Activated CD8-positive, alpha-beta memory T cell treated with anti-CD3 and anti-CD28 coated beads, Interleukin-2, amount 50 U/mL, for 24 hours (primary cell): ENCODE data around the gene CDK4.
"Not testable (repeated sequence)": the region's sequence is repeated elsewhere in the genome, so short reads cannot be mapped to it uniquely, and the experiment has no call there.

ENCODE experiments used
- DNase-seq: peaks from one replicate; pipeline ENCODE4 v3.0.0-alpha.2; 2020; ENCODE audit errors: extremely low read depth

The CDK4 gene

DNA sequence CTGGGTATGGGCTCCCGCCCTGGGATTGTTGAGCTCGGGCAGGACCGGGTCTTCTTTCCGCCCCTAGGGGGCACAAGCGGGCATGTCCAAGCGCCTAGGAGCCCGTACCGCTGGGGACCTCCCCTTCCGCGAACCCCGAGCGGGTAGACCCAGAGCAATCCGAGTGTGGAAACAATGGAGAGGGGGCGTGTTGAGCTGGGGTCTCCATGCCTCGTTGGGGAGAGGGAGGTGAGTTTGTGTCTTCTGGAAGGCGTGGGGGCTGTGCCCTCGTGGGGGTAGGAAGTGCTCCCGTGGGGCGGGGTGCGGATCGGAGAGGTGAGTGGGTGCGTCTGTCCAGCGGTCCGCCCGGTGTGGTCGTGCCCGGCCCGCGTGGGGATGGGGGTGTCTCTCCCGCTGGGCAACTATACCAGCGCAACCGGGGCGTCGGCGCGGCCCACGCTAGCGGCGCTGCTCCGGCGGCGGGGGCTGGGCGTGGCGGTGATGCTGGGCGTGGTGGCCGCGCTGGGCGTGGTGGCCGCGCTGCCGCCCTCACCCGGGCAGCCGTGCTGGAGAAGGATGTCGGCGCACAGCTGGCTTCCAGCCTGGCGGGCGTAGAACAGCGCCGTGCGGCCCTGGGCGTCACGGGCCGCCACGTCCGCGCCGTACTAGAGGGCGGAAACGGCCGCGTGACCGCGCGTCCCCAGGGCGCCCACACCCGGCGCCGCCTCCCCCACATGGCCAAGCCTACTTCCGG is 25.8 kb downstream of the CDK4 start:
- no peak for DNase-seq

GRCh38 chr12:57725851-57726150 is 26.3 kb downstream of the CDK4 start:
- DNase-seq: no peak

DNA sequence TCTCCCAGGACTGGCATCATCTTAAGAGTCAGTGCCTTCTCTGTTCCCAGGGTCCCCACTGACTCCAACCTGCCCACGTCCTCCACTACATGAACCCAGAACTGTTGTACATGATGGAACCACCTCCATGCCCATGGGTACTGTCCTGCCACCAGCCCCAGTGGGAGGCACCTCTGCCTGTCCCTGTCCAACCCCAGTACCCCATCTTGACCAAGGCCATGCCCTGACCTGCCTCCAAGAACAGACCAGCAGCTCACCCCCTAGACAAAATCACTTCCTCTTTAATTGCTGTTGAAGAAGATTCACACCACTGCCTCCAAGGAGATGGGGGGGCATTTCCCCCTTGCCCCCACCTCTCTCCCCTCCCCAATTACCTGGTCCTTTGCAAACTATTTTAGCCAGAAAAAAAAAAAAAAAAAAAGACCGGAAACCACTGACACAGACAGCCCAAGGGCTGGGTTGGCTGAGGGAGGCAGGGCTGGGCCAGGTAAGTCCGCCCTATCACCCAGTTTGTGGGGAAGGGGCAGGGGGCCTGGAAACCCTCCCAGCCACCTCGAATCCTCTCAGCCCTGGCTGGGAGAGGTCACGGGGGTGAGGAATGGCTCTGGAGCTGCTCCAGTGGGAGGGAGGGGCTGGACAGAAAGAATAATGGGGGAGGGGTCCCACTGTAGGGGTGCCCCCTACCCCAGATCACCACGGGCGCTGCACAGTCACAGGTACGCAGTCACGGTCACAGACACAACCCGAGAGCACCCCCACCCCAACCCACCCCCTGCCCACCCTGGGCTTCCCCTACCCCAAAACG is 27.0 kb downstream of the CDK4 start:
- DNase-seq: no peak

DNA sequence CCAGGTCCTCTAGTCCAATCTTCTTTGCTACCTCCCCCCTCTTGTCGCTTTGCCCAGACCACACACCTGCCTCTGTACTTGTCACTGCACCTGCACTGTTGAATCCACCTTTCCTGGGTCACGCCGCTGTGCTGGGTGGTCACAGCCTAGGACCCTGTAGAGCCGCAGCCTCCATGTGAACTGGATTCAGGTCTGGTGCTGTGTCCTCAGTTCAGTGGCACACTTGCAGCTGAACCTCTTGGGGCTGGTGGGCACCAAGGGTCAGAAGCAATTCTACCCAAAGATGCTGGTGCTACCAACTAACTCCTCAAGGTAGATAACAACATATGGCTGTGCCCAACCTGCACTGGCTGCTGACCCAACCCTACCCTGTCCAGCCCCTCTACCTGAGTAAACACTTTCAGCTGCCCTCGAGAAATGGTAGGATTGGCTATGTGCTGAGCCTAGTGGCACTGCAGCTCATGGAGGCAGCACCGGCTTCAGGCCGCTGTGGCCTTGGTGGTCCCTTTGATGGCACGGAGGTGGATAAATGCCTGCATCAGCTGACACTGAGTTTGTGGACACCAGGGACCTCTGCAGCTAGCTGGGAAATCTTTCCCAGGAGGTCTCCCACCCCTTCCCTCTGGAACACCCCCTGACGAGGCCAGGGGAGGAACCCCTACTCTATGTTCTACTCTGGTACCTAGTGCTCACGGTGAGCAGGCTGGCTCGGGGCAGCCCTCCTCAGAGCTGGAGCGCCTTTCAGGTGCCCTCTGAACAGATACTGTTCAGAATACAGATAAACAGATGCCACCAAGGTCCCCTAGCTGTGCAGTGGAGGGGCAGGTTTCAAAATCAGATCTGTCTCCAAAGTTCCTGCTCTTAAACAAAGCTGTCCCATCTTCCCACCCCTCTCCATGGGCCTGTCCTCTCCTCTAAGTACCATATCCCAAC is 27.8 kb downstream of the CDK4 start:
- DNase-seq: no peak

GRCh38 chr12:57723630-57723962 is 28.5 kb downstream of the CDK4 start:
- no peak for DNase-seq

- DNase-seq: no peak
Observed at GRCh38 chr12:57722716-57723629, 29.1 kb downstream of the CDK4 start.

GRCh38 chr12:57721846-57722608 is 30.1 kb downstream of the CDK4 start:
- not testable (repeated sequence) for DNase-seq

DNA sequence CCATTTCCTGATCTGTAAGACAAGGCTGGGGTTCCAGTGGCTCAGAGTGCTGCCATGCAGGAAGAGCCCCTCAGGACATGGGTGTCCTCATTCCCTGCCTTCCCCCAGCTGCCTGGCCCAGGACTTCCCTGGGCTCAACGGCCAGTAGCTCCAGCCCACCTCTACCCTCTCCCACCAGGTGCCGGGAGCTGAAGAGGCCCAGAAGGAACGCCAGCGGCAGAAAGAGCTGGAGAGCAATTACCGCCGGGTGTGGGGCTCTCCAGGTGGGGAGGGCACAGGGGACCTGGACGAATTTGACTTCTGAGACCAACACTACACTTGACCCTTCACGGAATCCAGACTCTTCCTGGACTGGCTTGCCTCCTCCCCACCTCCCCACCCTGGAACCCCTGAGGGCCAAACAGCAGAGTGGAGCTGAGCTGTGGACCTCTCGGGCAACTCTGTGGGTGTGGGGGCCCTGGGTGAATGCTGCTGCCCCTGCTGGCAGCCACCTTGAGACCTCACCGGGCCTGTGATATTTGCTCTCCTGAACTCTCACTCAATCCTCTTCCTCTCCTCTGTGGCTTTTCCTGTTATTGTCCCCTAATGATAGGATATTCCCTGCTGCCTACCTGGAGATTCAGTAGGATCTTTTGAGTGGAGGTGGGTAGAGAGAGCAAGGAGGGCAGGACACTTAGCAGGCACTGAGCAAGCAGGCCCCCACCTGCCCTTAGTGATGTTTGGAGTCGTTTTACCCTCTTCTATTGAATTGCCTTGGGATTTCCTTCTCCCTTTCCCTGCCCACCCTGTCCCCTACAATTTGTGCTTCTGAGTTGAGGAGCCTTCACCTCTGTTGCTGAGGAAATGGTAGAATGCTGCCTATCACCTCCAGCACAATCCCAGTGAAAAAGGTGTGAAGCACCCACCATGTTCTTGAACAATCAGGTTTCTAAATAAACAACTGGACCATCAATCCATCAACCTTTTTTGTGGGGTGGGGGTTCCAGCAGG is 31.2 kb downstream of the CDK4 start:
- DNase-seq: no peak

DNA sequence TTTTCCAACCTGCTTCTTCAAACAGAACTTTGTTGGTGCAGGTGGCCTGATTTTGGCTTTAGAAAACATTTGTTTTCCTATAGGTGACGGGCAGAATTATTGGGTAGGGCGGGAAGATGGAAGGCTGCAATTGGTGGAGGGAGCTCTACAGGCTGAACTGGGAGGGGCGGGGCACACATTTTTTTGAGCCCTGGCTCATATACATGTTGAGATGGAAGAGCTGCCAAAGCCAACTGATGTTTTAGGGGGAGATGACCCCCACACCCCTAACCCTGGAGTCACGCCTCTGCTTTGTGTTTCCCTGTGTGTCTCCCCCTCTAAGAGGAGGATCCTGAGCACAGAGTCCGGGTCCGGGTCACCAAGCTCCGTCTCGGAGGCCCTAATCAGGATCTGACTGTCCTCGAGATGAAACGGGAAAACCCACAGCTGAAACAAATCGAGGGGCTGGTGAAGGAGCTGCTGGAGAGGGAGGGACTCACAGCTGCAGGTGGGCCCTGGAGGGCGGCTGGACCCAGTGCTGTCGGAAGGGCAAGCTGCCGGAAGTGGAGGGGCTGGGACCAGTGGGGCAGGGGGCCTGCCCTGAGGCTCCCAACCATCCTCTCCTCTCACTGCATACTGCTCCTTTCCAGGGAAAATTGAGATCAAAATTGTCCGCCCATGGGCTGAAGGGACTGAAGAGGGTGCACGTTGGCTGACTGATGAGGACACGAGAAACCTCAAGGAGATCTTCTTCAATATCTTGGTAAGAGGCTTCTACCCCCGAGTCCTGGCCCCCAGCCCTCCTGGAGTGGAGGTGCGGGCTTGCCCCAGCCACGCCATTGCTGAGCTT is 32.1 kb downstream of the CDK4 start:
- DNase-seq: no peak

DNA sequence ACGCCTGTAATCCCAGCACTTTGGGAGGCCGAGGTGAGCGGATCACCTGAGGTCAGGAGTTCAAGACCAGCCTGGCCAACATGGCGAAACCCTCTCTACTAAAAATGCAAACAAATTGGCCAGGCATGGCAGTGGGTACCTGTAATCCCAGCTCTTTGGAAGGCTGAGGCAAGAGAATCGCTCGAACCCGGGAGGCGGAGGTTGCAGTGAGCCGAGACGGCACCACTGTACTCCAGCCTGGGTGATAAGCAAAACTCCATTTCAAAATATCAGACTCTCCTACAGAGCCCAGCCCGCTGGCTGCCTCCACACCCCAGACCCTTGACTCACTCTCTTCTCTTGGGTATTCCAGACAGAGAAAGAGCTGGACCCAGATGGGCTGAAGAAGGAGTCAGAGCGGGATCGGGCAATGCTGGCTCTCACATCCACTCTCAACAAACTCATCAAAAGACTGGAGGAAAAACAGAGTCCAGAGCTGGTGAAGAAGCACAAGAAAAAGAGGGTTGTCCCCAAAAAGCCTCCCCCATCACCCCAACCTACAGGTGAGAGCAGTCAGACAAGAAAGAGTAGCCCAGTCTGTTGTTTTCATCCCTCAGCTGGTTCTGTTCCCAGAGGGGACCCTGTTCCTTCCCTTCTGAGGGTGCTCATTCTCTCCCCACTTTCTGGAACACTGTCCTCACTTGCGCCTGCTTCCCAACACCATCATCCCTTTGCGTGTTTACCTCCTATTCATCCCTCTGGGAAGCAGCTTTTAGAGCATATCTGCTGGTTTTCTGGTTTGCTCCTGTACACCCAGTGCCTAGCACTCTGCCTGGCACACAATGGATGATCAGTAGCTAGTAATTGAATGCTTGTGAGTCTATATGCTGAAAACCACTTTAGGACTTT is 33.2 kb downstream of the CDK4 start:
- no peak for DNase-seq

GRCh38 chr12:57717846-57718640 is 34.1 kb downstream of the CDK4 start:
- no peak for DNase-seq

- no peak for DNase-seq
Observed at GRCh38 chr12:57717131-57717530, 35.0 kb downstream of the CDK4 start.

DNA sequence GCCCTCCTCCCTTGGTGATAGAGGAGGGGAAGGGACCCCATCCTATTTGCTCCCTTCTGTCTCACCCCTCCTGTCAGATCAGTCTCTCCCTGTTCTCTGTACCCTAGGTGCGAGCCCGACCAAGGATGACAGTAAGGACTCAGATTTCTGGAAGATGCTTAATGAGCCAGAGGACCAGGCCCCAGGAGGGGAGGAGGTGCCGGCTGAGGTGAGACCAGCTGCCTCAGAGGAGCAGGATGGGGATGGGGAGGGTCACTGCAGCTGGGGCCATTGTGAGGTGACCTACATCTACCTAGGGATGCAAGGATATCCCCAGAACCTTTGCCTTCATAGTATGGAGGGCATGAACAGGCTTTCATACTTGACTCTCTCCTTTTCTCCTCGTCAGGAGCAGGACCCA is 35.8 kb downstream of the CDK4 start:
- DNase-seq: no peak

DNA sequence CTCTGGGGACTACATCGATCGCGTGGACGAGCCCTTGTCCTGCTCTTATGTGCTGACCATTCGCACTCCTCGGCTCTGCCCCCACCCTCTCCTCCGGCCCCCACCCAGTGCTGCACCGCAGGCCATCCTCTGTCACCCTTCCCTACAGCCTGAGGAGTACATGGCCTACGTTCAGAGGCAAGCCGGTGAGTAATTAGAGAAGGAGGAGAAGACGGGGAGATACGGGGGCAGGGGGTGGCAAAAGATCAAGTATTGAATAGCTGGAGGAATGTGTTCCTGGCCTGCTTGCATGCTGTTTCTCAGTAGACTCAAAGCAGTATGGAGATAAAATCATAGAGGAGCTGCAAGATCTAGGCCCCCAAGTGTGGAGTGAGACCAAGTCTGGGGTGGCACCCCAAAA is 36.3 kb downstream of the CDK4 start:
- DNase-seq: no peak

DNA sequence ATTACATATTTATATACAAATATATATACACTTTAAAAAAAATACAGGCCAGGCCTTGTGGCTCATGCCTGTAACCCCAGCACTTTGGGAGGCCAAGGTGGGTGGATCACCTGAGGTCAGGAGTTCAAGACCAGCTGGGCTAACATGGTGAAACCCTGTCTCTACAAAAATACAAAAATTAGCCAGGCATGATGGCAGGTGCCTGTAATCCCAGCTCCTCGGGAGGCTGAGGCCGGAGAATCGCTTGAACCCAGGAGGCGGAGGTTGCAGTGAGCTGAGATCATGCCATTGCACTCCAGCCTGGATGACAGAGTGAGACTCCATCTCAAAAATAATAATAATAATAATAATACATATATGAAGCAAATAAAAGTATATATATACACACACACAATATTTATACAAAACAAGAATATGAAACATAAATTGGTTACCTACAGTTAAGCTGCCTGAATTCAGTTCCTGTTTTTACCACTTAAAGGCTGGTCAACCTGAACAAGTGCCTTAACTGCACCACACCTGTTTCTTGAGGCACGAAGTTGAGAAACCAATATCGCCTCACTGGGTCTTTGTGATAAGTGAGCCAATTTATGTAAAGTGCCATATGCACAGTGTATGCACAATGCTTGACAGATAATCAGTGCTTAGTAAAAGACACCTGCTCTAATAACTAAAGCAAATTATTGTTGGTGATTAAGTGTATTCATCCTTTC is 36.9 kb downstream of the CDK4 start:
- not testable (repeated sequence) for DNase-seq

- DNase-seq: no peak
Observed at GRCh38 chr12:57713209-57713608, 38.9 kb downstream of the CDK4 start.
